NB4 (cell line): ENCODE data around the gene NTRK2.

Source experiments
- MYC ChIP-seq: IDR thresholded peaks from 2 replicates; pipeline ENCODE4 v1.6.1; 2011; ENCODE audit warnings: low read depth, low read length
- POLR2A ChIP-seq: IDR thresholded peaks from 2 replicates; pipeline ENCODE4 v1.6.1; 2011; ENCODE audit warnings: mild to moderate bottlenecking; ENCODE audit not compliant: insufficient read length; ENCODE audit errors: extremely low read depth
- TF ChIP-seq, protein P1 (sequence below): IDR thresholded peaks from one replicate; pipeline ENCODE4 v1.5.1; 2012; ENCODE audit warnings: low read depth, low read length
- TF ChIP-seq, protein P2 (sequence below): IDR thresholded peaks from 2 replicates; pipeline ENCODE4 v1.6.1; 2011; ENCODE audit warnings: low read depth, low read length

DNA sequence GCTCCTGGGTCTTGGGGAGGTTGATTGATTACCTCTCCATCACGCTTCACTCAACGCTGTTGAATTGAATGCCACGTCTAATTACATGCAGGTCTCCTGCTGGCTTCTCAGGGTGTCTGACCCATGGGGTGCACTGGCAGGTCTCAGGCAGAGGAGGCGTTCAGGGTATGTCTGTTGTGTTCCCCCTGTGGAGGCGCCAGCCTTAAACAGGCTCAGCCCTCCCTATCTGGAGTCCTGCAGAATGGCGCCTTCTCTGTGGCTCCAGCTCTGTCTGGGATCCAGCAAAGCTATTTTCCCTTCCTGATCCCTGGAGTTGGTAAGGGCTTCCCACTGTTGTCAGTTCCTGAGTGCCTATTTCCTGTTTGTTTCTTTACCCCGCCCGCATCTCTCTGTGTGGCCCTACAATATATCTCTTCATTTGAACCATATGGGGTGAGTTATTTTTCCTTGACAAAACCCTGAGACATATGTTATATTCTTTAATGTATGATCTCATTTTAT lies 150.0 kb downstream of the NTRK2 start:
- TF ChIP-seq, protein P1, sequence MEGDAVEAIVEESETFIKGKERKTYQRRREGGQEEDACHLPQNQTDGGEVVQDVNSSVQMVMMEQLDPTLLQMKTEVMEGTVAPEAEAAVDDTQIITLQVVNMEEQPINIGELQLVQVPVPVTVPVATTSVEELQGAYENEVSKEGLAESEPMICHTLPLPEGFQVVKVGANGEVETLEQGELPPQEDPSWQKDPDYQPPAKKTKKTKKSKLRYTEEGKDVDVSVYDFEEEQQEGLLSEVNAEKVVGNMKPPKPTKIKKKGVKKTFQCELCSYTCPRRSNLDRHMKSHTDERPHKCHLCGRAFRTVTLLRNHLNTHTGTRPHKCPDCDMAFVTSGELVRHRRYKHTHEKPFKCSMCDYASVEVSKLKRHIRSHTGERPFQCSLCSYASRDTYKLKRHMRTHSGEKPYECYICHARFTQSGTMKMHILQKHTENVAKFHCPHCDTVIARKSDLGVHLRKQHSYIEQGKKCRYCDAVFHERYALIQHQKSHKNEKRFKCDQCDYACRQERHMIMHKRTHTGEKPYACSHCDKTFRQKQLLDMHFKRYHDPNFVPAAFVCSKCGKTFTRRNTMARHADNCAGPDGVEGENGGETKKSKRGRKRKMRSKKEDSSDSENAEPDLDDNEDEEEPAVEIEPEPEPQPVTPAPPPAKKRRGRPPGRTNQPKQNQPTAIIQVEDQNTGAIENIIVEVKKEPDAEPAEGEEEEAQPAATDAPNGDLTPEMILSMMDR, result no peak
- no peak for TF ChIP-seq POLR2A
- TF ChIP-seq, protein P2, sequence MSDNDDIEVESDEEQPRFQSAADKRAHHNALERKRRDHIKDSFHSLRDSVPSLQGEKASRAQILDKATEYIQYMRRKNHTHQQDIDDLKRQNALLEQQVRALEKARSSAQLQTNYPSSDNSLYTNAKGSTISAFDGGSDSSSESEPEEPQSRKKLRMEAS, result no peak
- no peak for TF ChIP-seq MYC
